Colonic mucosa (tissue), 4 donors: ENCODE data around the gene INPP5E. TPM values are rescaled to one million over a fixed set of nuclear protein-coding genes. Genes with fewer than 3 reads are reported as not detected.

Source experiments
- DNase-seq: peaks from one replicate; pipeline ENCODE4 v3.0.0-alpha.2; 2020
- H3K27ac ChIP-seq: fragments of 200-600 bp; one replicate; pipeline ENCODE4 v1.8.0; 2021
- H3K27me3 ChIP-seq: fragments of 200-600 bp; one replicate; pipeline ENCODE4 v1.8.0; 2021
- H3K36me3 ChIP-seq: fragments of 200-600 bp; one replicate; pipeline ENCODE4 v1.8.0; 2021
- H3K4me1 ChIP-seq: fragments of 200-600 bp; one replicate; pipeline ENCODE4 v1.8.0; 2021; ENCODE audit warnings: mild to moderate bottlenecking
- H3K4me3 ChIP-seq: fragments of 200-600 bp; one replicate; pipeline ENCODE4 v1.8.0; 2021
- H3K9ac ChIP-seq, 2 donors: one replicate each; pipeline ENCODE4 v1.7.0; 2013; ENCODE audit warnings: control low read depth in 2 of 2, low read depth in 2 of 2, low read length in 2 of 2
- H3K9me3 ChIP-seq: fragments of 200-600 bp; one replicate; pipeline ENCODE4 v1.8.0; 2021
- CTCF ChIP-seq: fragments of 200-600 bp; IDR thresholded peaks from one replicate; pipeline ENCODE4 v1.8.0; 2022; ENCODE audit warnings: antibody characterized with exemption, mild to moderate bottlenecking
- intact Hi-C: fragments of 100-400 bp; cut with DNase I; formaldehyde crosslinking; loops from one replicate; pipeline ENCODE4 v1.14.1; 2022
- total RNA-seq, 2 donors: library from RNA; stranded (reverse); fragmentation: NEBNext Ultra II Directional in 1 of 2; extraction: Animal tissue kit (Norgen Biotek cat#: 25700) in 1 of 2; gene quantifications; one replicate each; pipeline ENCODE4 v1.2.1, GENCODE V29; 2021
- donor health status: healthy.
- donor health status: DM: no; HTN: no; CAD: no.
- donor health status: DM: no; HTN: no; CAD: no.

INPP5E gene
- total RNA-seq, 2 donors from 2014 or later, result 8.3 to 12.1 TPM

DNA sequence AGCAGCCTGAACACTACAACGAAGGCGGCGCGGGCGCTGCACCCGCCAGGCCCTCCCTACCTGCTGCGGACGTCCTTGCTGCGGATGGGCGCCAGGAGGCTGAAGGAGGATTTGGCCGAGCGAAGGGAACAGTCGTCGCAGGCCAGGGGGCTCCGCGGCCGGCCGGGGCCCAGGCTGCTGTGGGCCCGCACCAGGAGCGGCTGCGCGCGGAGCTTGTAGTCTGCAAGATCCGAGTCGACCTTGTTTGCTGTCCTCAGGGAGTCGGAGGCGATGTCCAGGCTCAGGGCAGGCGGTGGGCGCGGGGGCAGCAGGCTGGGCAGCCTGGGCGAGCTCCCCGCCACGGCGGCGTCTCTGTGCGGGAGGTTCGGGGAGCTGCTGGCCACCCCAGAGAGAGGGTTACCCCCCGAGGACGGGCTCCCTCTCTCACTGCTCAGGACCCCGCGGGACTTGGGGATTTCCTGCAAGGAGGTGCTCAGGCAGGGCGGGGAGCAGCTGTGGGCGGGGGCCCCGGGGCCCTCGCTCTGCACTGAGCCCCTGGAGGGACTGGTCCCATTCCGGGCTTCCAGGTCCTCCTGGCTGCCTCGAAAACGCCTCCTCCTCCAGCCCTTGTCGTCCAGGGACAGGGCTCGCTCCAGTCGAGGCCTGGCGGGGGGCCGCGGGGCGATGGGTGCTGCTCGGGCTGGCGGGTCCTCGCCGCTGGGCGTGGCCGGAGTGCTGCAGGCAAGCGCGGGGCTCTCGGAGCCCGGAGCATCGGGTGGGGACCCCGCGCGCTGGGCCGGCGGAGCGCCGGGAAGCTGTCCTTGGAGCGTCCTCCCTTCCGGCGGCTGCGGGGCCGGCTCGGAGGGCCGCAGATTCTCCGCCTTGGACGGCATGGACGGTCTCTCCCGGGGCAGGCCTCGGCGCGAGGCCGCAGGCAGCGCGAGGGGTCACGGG is 831 bp downstream of the INPP5E start:
- no peaks in the 10 kb centered on the region for H3K9me3 ChIP-seq
- H3K27me3 ChIP-seq, result no peaks in the 10 kb centered on the region
- DNase-seq, result peak; percentile 37
- intact Hi-C loops, result no loop called here
- H3K27ac ChIP-seq, result peak overlapping the region; percentile 47
- no peak for TF ChIP-seq CTCF
- peak overlapping the region; percentile 73 to 90 for H3K9ac ChIP-seq
- peaks cover 11% of the 10 kb centered on the region for H3K4me1 ChIP-seq
- H3K4me3 ChIP-seq, result peak overlapping the region; percentile 97
- peaks cover 13% of the 10 kb centered on the region for H3K36me3 ChIP-seq

DNA sequence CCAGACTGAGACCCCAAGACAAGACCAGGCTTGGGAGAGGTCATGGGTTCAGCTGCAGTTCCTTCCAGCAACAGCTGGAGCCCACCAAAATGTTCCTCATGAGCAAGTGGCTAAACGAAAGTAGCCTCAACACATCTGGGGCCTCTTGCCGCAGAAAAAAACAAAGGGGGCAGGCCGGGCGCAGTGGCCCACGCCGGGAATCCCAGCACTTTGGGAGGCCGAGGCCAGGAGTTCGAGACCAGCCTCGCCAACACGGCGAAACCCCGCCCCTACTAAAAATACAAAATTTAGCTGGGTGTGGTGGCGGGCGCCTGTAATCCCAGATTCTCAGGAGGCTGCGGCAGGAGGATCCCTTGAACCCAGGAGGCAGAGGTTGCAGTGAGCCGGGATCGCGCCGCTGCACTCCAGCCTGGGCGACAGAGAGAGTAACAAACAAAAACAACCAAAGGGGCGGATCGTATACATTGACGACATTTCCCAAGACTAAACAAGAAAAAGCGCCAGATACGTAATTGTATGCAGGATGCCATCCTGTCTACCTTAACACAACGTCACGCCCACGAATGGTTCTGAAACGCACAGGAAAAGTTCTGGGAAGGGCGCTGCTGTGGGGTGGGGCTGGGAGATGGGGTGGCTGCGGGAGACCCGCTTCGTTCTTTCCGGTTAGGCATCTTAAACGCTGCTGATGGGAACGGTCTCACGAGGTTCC is 1.7 kb downstream of the INPP5E start:
- intact Hi-C loops, result no loop called here
- DNase-seq, result no peak
- H3K4me3 ChIP-seq, result peak overlapping the region; percentile 97
- peaks cover 11% of the 10 kb centered on the region for H3K4me1 ChIP-seq
- H3K9me3 ChIP-seq, result no peaks in the 10 kb centered on the region
- peaks cover 4% of the 10 kb centered on the region for H3K36me3 ChIP-seq
- H3K27me3 ChIP-seq, result no peaks in the 10 kb centered on the region
- H3K27ac ChIP-seq, result no peak overlapping the region
- no peak for TF ChIP-seq CTCF
- peak overlapping the region; percentile 43 to 73 for H3K9ac ChIP-seq

- no peaks in the 10 kb centered on the region for H3K9me3 ChIP-seq
- H3K27ac ChIP-seq, result no peak overlapping the region
- no peaks in the 10 kb centered on the region for H3K27me3 ChIP-seq
- no peak for TF ChIP-seq CTCF
- peak overlapping the region in 1 of 2 donors; percentile 43 for H3K9ac ChIP-seq
- no peak for DNase-seq
- intact Hi-C loops, result no loop called here
- H3K4me1 ChIP-seq, result peaks cover 11% of the 10 kb centered on the region
- H3K4me3 ChIP-seq, result no peak overlapping the region
- peaks cover 3% of the 10 kb centered on the region for H3K36me3 ChIP-seq
Observed at GRCh38 chr9:136437430-136437829, 2.2 kb downstream of the INPP5E start.

- Histone ChIP-seq H3K9me3 (no peaks in the 10 kb centered on the region), H3K4me1 (peaks cover 11% of the 10 kb centered on the region), H3K9ac (no peak overlapping the region), H3K4me3 (no peak overlapping the region), H3K27me3 (no peaks in the 10 kb centered on the region), H3K27ac (no peak overlapping the region), H3K36me3 (no peaks in the 10 kb centered on the region)
- no peak for DNase-seq
- no peak for TF ChIP-seq CTCF
- intact Hi-C loops, result no loop called here
Observed at GRCh38 chr9:136436055-136436634, 3.5 kb downstream of the INPP5E start.

GRCh38 chr9:136434580-136435169 is 5.0 kb downstream of the INPP5E start:
- H3K27ac ChIP-seq, result no peak overlapping the region
- H3K9ac ChIP-seq, result no peak overlapping the region
- no peaks in the 10 kb centered on the region for H3K36me3 ChIP-seq
- intact Hi-C loops, result no loop called here
- no peaks in the 10 kb centered on the region for H3K9me3 ChIP-seq
- H3K4me3 ChIP-seq, result no peak overlapping the region
- H3K4me1 ChIP-seq, result peaks cover 11% of the 10 kb centered on the region
- TF ChIP-seq CTCF, result no peak
- DNase-seq, result no peak
- H3K27me3 ChIP-seq, result no peaks in the 10 kb centered on the region
